Measurements from ENCODE around the gene PCDHB5. TPM values are rescaled to one million over a fixed set of nuclear protein-coding genes. Genes with fewer than 3 reads are reported as not detected.

The PCDHB5 gene
- total RNA-seq, 1 experiment from 2014 or later, result 23.6 TPM

DNA sequence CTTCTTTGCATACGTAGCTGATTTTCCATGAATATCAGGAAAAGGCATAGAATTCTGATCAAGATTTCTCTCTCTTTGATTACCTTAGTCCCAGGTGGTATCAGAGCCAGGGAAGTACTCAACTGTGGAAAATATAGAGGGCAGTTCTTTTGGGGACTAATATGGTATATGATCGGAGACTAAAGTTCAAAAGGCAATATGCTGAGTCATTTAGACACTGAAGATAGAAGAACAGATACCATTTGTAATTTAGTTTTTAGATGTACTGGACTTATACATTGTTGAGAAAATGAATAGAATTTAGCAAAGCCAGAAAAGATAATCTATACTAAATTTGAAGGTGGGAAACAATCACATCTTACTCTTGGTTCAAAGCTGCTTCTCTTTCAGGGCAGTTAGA is 29.7 kb upstream of the PCDHB5 start:
- H3K36me3 ChIP-seq (ENCODE audit: insufficient read depth, low read length, poor library complexity, severe bottlenecking), result peaks cover 4% of the 10 kb centered on the region
- no peak for DNase-seq (ENCODE audit: low spot score)
- H3K4me3 ChIP-seq (ENCODE audit: low read depth, low read length, poor library complexity, severe bottlenecking), result no peak overlapping the region
- no TSS peak for BruUV-seq (replicated peaks)
- CTCF ChIA-PET, result no interaction called here
- no peaks in the 10 kb centered on the region for H3K27me3 ChIP-seq (replicated peaks; ENCODE audit: insufficient read depth, low read depth, low read length, poor library complexity)
- intact Hi-C loops (cut with micrococcal nuclease; ENCODE audit: unreplicated experiment), result no loop called here
- POLR2A ChIA-PET (ENCODE audit: low non-redundant PET), result no interaction called here
- no peaks in the 10 kb centered on the region for H3K4me1 ChIP-seq (ENCODE audit: insufficient read depth, low read length, poor library complexity, severe bottlenecking)
- no peak overlapping the region for H3K27ac ChIP-seq (ENCODE audit: low read depth, low read length, poor library complexity, severe bottlenecking)
- peaks cover 9% of the 10 kb centered on the region for H3K9me3 ChIP-seq (ENCODE audit: low read depth, low read length, poor library complexity, severe bottlenecking)
- TF ChIP-seq, protein P1, sequence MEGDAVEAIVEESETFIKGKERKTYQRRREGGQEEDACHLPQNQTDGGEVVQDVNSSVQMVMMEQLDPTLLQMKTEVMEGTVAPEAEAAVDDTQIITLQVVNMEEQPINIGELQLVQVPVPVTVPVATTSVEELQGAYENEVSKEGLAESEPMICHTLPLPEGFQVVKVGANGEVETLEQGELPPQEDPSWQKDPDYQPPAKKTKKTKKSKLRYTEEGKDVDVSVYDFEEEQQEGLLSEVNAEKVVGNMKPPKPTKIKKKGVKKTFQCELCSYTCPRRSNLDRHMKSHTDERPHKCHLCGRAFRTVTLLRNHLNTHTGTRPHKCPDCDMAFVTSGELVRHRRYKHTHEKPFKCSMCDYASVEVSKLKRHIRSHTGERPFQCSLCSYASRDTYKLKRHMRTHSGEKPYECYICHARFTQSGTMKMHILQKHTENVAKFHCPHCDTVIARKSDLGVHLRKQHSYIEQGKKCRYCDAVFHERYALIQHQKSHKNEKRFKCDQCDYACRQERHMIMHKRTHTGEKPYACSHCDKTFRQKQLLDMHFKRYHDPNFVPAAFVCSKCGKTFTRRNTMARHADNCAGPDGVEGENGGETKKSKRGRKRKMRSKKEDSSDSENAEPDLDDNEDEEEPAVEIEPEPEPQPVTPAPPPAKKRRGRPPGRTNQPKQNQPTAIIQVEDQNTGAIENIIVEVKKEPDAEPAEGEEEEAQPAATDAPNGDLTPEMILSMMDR (conservative IDR thresholded peaks at IDR 0.05; ENCODE audit: low read depth, low read length), result no peak
- TF ChIP-seq EZH2 (IDR thresholded peaks at IDR 0.05; ENCODE audit: borderline replicate concordance, low read depth, low read length, poor library complexity, severe bottlenecking), result no peak

DNA sequence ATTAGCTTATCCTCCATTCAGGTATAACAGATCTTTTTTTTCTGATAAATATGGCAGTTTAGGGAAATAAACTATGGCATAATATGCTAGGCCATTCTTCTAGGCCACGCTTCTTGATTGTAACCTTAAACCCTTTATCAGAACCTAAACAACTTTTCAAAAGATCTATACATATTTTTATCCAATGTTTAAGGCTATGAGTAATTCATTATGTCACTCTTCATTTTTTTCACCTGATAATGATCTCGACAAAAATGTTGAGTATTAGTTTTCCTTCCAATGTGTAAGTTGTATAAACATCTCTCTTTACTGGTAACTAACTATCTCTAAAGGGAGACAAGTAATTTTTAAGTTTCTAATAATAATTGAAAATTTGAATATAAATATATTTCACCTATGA is 15.8 kb upstream of the PCDHB5 start:
- CTCF ChIA-PET, result no interaction called here

DNA sequence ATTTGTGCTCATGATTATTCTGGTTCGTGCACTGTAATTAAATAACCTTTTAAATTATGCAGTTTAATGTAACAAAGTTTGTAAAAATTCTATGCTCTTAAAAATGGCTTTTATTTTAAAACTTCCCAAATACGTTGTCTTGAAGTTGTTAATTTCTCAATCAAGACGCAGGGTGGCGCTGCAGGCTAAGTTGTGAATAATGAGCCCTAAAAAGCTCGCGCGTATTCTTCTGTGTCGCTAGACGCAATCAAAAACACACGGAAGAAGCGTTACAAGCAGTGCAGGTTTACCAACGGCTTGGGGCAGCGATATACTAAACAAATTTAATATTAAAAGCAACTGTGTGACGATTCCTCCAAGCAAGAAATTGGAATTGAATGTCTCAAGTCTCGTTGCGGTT is 13.4 kb upstream of the PCDHB5 start, which contains the start of gene PCDHB4:
Gene PCDHB4 (plus strand): TSS at position 256 of the 400 bp plus-strand sequence. CDS start 181 bp downstream, outside the sequence.
- intact Hi-C loops (cut with micrococcal nuclease; ENCODE audit: unreplicated experiment), result no loop called here
- Histone ChIP-seq H3K4me3 (ENCODE audit: low read depth, low read length, poor library complexity, severe bottlenecking) (no peak within 1 kb of the TSS), H3K27me3 (replicated peaks; ENCODE audit: insufficient read depth, low read depth, low read length, poor library complexity) (no peaks in the 10 kb centered on the region), H3K4me1 (ENCODE audit: insufficient read depth, low read length, poor library complexity, severe bottlenecking) (no peaks in the 10 kb centered on the region), H3K9me3 (ENCODE audit: low read depth, low read length, poor library complexity, severe bottlenecking) (peaks cover under 1% of the 10 kb centered on the region), H3K27ac (ENCODE audit: low read depth, low read length, poor library complexity, severe bottlenecking) (no peak within 1 kb of the TSS), H3K36me3 (ENCODE audit: insufficient read depth, low read length, poor library complexity, severe bottlenecking) (no peaks in the 10 kb centered on the region)
- no TSS peak for BruUV-seq (replicated peaks)
- peak; percentile 22 for DNase-seq (ENCODE audit: low spot score)
- ChIA-PET POLR2A (ENCODE audit: low non-redundant PET) (no interaction called here), CTCF (no interaction called here)
- no peak for TF ChIP-seq EZH2 (IDR thresholded peaks at IDR 0.05; ENCODE audit: borderline replicate concordance, low read depth, low read length, poor library complexity, severe bottlenecking)
- TF ChIP-seq, protein P1 (conservative IDR thresholded peaks at IDR 0.05; ENCODE audit: low read depth, low read length), result peak; percentile 50

More for the DNA sequence above, 15.8 kb upstream of the PCDHB5 start:
- Histone ChIP-seq H3K27me3 (replicated peaks; ENCODE audit: insufficient read depth, low read depth, low read length, poor library complexity) (no peaks in the 10 kb centered on the region), H3K27ac (ENCODE audit: low read depth, low read length, poor library complexity, severe bottlenecking) (no peak overlapping the region), H3K4me3 (ENCODE audit: low read depth, low read length, poor library complexity, severe bottlenecking) (no peak overlapping the region), H3K9me3 (ENCODE audit: low read depth, low read length, poor library complexity, severe bottlenecking) (peaks cover 13% of the 10 kb centered on the region), H3K4me1 (ENCODE audit: insufficient read depth, low read length, poor library complexity, severe bottlenecking) (no peaks in the 10 kb centered on the region), H3K36me3 (ENCODE audit: insufficient read depth, low read length, poor library complexity, severe bottlenecking) (no peaks in the 10 kb centered on the region)
- no peak for DNase-seq (ENCODE audit: low spot score)
- intact Hi-C loops (cut with micrococcal nuclease; ENCODE audit: unreplicated experiment), result no loop called here
- BruUV-seq (replicated peaks), result no TSS peak
- POLR2A ChIA-PET (ENCODE audit: low non-redundant PET), result no interaction called here
- no peak for TF ChIP-seq EZH2 (IDR thresholded peaks at IDR 0.05; ENCODE audit: borderline replicate concordance, low read depth, low read length, poor library complexity, severe bottlenecking)
- TF ChIP-seq, protein P1 (conservative IDR thresholded peaks at IDR 0.05; ENCODE audit: low read depth, low read length), result no peak

Data from A673 (cell line).